GM18505 (cell line): ENCODE results near the gene PFDN4.

Experiments
- ATAC-seq: cut with Tn5 transposase; IDR thresholded peaks from one replicate; pipeline ENCODE4 v1.9.1; 2021; ENCODE audit not compliant: unreplicated experiment
- POLR2A ChIP-seq: IDR thresholded peaks from 4 replicates; pipeline ENCODE4 v1.6.1; 2011; ENCODE audit warnings: borderline replicate concordance; ENCODE audit not compliant: insufficient read depth, insufficient read length; ENCODE audit errors: extremely low read depth

Gene PFDN4

GRCh38 chr20:54199721-54200176, 8.1 kb upstream of the PFDN4 start:
- peak; percentile 63 for ATAC-seq
- no peak for TF ChIP-seq POLR2A

- no peak for ATAC-seq
- no peak for TF ChIP-seq POLR2A
These were observed 7.2 kb upstream of the PFDN4 start for GRCh38 chr20:54200487-54201267.

- no peak for ATAC-seq
- TF ChIP-seq POLR2A: no peak
These were observed 6.5 kb upstream of the PFDN4 start for GRCh38 chr20:54201268-54201846.

- no peak for TF ChIP-seq POLR2A
- ATAC-seq: no peak
These were observed 4.6 kb upstream of the PFDN4 start for GRCh38 chr20:54203281-54203680.

GRCh38 chr20:54204063-54204462, 3.8 kb upstream of the PFDN4 start:
- no peak for TF ChIP-seq POLR2A
- ATAC-seq: no peak

GRCh38 chr20:54204481-54204880, 3.4 kb upstream of the PFDN4 start:
- no peak for ATAC-seq
- no peak for TF ChIP-seq POLR2A

- ATAC-seq: no peak
These were observed 2.4 kb upstream of the PFDN4 start for GRCh38 chr20:54205450-54205849.

GRCh38 chr20:54207053-54207742, 689 bp upstream of the PFDN4 start:
- no peak for TF ChIP-seq POLR2A
- no peak for ATAC-seq

More at GRCh38 chr20:54205450-54205849, 2.4 kb upstream of the PFDN4 start:
- no peak for TF ChIP-seq POLR2A

GRCh38 chr20:54208548-54209176, 775 bp downstream of the PFDN4 start:
- no peak for ATAC-seq
- no peak for TF ChIP-seq POLR2A

- no peak for ATAC-seq
These were observed 1.4 kb downstream of the PFDN4 start for GRCh38 chr20:54209216-54209813.

GRCh38 chr20:54212226-54212625, 4.3 kb downstream of the PFDN4 start:
- ATAC-seq: no peak
- TF ChIP-seq POLR2A: no peak

More at GRCh38 chr20:54209216-54209813, 1.4 kb downstream of the PFDN4 start:
- no peak for TF ChIP-seq POLR2A

GRCh38 chr20:54212871-54213270, 5.0 kb downstream of the PFDN4 start:
- no peak for ATAC-seq
- no peak for TF ChIP-seq POLR2A

GRCh38 chr20:54214566-54214965, 6.7 kb downstream of the PFDN4 start:
- no peak for TF ChIP-seq POLR2A

GRCh38 chr20:54215157-54215789, 7.4 kb downstream of the PFDN4 start:
- no peak for ATAC-seq
- no peak for TF ChIP-seq POLR2A

More at GRCh38 chr20:54214566-54214965, 6.7 kb downstream of the PFDN4 start:
- ATAC-seq: no peak
